K562 (cell line): Measurements from ENCODE around the gene PPP1R14B. TPM values are rescaled to one million over a fixed set of nuclear protein-coding genes. Genes with fewer than 3 reads are reported as not detected.

Experiments used
- CREB1 ChIP-seq, 2 experiments: sonication (generic) in 1 of 2; formaldehyde crosslinking in 1 of 2; IDR thresholded peaks; 2 replicates each; pipeline versions ENCODE4 v1.6.1 to v1.8.0; 2012 to 2022; ENCODE audit warnings: inconsistent platforms in 1 of 2, mild to moderate bottlenecking in 1 of 2, missing genetic modification reagents in 1 of 2, moderate library complexity in 1 of 2
- GATAD2B ChIP-seq: fragments of 450-650 bp; IDR thresholded peaks from 2 replicates; pipeline ENCODE4 v1.6.1; 2017; ENCODE audit warnings: mild to moderate bottlenecking, borderline replicate concordance
- GTF2F1 ChIP-seq: IDR thresholded peaks from 2 replicates; pipeline ENCODE4 v1.6.1; 2011; ENCODE audit warnings: low read depth, low read length, improper control_type of control experiment
- HNRNPK ChIP-seq: fragments of 200-400 bp; formaldehyde crosslinking; IDR thresholded peaks from one replicate; pipeline ENCODE4 v1.6.1; 2018; ENCODE audit warnings: mild to moderate bottlenecking, low read depth, low read length; ENCODE audit not compliant: poor library complexity, severe bottlenecking
- MEF2A ChIP-seq: IDR thresholded peaks from 2 replicates; pipeline ENCODE4 v1.6.1; 2011; ENCODE audit warnings: low read depth, mild to moderate bottlenecking, low read length, moderate library complexity; ENCODE audit not compliant: control insufficient read depth
- TCF7L2 ChIP-seq: fragments of 150-350 bp; IDR thresholded peaks from 2 replicates; pipeline ENCODE4 v1.6.1; 2016; ENCODE audit warnings: low read depth, mild to moderate bottlenecking, low read length, moderate library complexity
- ZNF121 ChIP-seq: sonication (generic); formaldehyde crosslinking; conservative IDR thresholded peaks from 2 replicates; pipeline ENCODE4 v1.8.0; 2022; ENCODE audit warnings: missing genetic modification reagents
- polyA plus RNA-seq, 8 experiments: library from polyadenylated mRNA; depleted of rRNA in 4 of 8; stranded (reverse) in 5 of 8; unstranded in 3 of 8; fragments of >200 nt; fragmentation: Nextera tagmentation in 2 of 8; fragmentation: Illumina TruSeq in 1 of 8; extraction: Ambion mirVana in 2 of 8; extraction: Trizol in 1 of 8; gene quantifications; 2 replicates each; pipeline versions ENCODE4 v1.2.1 to v1.2.3, GENCODE V29; 2011 to 2014; ENCODE audit warnings: inconsistent platforms in 1 of 8, missing spikeins in 1 of 8
- total RNA-seq, 7 experiments: library from RNA; depleted of rRNA in 6 of 7; stranded (reverse); fragments of >200 nt in 6 of 7; fragmentation: Illumina TruSeq in 2 of 7; extraction: Trizol in 2 of 7; gene quantifications; 2 replicates each; pipeline versions ENCODE4 v1.2.1 to v1.2.3, GENCODE V29; 2011 to 2021; ENCODE audit warnings: low replicate concordance in 1 of 7
- TF ChIP-seq, protein P1 (sequence below): IDR thresholded peaks from 2 replicates; pipeline ENCODE4 v1.6.1; 2016; ENCODE audit warnings: missing genetic modification characterization, missing compliant biosample characterization
- TF ChIP-seq, protein P2 (sequence below), 3 experiments: IDR thresholded peaks in 2 of 3; conservative IDR thresholded peaks in 1 of 3; 2 replicates each; pipeline ENCODE4 v1.5.1; 2011 to 2012; ENCODE audit warnings: low read length in 3 of 3, mild to moderate bottlenecking in 3 of 3, control low read depth in 2 of 3, improper control_type of control experiment in 1 of 3, inconsistent platforms in 1 of 3, low read depth in 1 of 3, mixed read lengths in 1 of 3, moderate library complexity in 1 of 3; ENCODE audit not compliant: insufficient read depth in 2 of 3
- TF ChIP-seq, protein P3 (sequence below): sonication (generic); formaldehyde crosslinking; IDR thresholded peaks from 2 replicates; pipeline ENCODE4 v1.8.0; 2022; ENCODE audit warnings: missing genetic modification reagents, mild to moderate bottlenecking, borderline replicate concordance
- TF ChIP-seq, protein P4 (sequence below): fragments of 250-450 bp; sonication (Bioruptor Pico); IDR thresholded peaks from 2 replicates; pipeline ENCODE4 v1.5.0; 2022; ENCODE audit warnings: mild to moderate bottlenecking
- TF ChIP-seq, protein P5 (sequence below), 2 experiments: fragments of 200-800 bp in 1 of 2; sonication (Bioruptor generic) in 1 of 2; sonication (generic) in 1 of 2; formaldehyde crosslinking in 1 of 2; IDR thresholded peaks in 1 of 2; conservative IDR thresholded peaks in 1 of 2; 2 replicates each; pipeline versions ENCODE4 v1.5.0 to v1.6.1; 2016 to 2020; ENCODE audit warnings: missing compliant biosample characterization in 1 of 2, missing genetic modification characterization in 1 of 2, missing genetic modification reagents in 1 of 2
- TF ChIP-seq, protein P6 (sequence below): fragments of 450-650 bp; IDR thresholded peaks from 2 replicates; pipeline ENCODE4 v1.7.1; 2018; ENCODE audit warnings: mild to moderate bottlenecking, low read depth; ENCODE audit not compliant: partially characterized antibody

The PPP1R14B gene
- total and polyA plus RNA-seq, 9 of the 15 experiments (the other 6 are each of a cell fraction or from before 2014, with no cell fraction given): 7.7 to 566 (median 212) TPM

DNA sequence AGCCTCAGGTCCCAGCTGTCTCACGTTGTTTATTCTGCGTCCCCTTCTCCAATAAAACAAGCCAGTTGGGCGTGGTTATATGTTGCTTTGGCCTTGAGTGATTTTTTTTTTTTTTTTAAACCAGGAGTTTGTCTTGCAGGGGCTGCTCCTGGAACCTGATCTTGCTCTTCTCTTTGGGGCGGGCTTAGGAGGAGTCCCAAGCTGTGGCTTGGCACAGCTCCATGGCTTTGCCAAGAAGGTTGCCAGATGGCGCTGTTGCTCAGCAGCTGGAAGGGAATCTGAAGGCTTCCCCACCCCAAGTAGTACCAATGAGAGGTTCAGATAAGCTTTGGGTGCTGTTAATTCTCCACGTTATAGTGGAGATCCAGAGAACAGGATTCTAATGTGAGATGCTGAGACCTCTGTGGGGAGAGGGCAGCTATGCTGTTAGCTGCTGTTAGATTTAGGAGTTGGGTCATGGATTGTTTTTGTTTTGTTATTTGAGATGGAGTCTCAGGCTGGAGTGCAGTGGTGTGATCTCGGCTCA is 42.2 kb downstream of the PPP1R14B start (continued):
- TF ChIP-seq, protein P1, sequence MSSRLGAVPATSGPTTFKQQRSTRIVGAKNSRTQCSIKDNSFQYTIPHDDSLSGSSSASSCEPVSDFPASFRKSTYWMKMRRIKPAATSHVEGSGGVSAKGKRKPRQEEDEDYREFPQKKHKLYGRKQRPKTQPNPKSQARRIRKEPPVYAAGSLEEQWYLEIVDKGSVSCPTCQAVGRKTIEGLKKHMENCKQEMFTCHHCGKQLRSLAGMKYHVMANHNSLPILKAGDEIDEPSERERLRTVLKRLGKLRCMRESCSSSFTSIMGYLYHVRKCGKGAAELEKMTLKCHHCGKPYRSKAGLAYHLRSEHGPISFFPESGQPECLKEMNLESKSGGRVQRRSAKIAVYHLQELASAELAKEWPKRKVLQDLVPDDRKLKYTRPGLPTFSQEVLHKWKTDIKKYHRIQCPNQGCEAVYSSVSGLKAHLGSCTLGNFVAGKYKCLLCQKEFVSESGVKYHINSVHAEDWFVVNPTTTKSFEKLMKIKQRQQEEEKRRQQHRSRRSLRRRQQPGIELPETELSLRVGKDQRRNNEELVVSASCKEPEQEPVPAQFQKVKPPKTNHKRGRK (tag): no peak
- TF ChIP-seq, protein P2, sequence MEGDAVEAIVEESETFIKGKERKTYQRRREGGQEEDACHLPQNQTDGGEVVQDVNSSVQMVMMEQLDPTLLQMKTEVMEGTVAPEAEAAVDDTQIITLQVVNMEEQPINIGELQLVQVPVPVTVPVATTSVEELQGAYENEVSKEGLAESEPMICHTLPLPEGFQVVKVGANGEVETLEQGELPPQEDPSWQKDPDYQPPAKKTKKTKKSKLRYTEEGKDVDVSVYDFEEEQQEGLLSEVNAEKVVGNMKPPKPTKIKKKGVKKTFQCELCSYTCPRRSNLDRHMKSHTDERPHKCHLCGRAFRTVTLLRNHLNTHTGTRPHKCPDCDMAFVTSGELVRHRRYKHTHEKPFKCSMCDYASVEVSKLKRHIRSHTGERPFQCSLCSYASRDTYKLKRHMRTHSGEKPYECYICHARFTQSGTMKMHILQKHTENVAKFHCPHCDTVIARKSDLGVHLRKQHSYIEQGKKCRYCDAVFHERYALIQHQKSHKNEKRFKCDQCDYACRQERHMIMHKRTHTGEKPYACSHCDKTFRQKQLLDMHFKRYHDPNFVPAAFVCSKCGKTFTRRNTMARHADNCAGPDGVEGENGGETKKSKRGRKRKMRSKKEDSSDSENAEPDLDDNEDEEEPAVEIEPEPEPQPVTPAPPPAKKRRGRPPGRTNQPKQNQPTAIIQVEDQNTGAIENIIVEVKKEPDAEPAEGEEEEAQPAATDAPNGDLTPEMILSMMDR (IDR thresholded peaks at IDR 0.05 in 2 of 3, conservative IDR thresholded peaks at IDR 0.05 in 1 of 3; ENCODE audit: insufficient read depth in 2 of 3, low read depth in 1 of 3, low read length in 3 of 3): peak; percentile 86 to 97 (median 95)
- TF ChIP-seq ZNF121 (no peak), TCF7L2 (no peak), GTF2F1 (no peak), CREB1 (IDR thresholded peaks at IDR 0.05) (0 out of 2 replicates have a peak, but pooled peaks have one; percentile 34), CREB1 (CRISPR knock-in tag; IDR thresholded peaks at IDR 0.05) (no peak), GATAD2B (no peak), HNRNPK (no peak), MEF2A (no peak)
- TF ChIP-seq, protein P3, sequence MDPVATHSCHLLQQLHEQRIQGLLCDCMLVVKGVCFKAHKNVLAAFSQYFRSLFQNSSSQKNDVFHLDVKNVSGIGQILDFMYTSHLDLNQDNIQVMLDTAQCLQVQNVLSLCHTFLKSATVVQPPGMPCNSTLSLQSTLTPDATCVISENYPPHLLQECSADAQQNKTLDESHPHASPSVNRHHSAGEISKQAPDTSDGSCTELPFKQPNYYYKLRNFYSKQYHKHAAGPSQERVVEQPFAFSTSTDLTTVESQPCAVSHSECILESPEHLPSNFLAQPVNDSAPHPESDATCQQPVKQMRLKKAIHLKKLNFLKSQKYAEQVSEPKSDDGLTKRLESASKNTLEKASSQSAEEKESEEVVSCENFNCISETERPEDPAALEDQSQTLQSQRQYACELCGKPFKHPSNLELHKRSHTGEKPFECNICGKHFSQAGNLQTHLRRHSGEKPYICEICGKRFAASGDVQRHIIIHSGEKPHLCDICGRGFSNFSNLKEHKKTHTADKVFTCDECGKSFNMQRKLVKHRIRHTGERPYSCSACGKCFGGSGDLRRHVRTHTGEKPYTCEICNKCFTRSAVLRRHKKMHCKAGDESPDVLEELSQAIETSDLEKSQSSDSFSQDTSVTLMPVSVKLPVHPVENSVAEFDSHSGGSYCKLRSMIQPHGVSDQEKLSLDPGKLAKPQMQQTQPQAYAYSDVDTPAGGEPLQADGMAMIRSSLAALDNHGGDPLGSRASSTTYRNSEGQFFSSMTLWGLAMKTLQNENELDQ (CRISPR knock-in tag): no peak
- TF ChIP-seq, protein P4, sequence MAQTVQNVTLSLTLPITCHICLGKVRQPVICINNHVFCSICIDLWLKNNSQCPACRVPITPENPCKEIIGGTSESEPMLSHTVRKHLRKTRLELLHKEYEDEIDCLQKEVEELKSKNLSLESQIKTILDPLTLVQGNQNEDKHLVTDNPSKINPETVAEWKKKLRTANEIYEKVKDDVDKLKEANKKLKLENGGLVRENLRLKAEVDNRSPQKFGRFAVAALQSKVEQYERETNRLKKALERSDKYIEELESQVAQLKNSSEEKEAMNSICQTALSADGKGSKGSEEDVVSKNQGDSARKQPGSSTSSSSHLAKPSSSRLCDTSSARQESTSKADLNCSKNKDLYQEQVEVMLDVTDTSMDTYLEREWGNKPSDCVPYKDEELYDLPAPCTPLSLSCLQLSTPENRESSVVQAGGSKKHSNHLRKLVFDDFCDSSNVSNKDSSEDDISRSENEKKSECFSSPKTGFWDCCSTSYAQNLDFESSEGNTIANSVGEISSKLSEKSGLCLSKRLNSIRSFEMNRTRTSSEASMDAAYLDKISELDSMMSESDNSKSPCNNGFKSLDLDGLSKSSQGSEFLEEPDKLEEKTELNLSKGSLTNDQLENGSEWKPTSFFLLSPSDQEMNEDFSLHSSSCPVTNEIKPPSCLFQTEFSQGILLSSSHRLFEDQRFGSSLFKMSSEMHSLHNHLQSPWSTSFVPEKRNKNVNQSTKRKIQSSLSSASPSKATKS: no peak
- TF ChIP-seq, protein P5, sequence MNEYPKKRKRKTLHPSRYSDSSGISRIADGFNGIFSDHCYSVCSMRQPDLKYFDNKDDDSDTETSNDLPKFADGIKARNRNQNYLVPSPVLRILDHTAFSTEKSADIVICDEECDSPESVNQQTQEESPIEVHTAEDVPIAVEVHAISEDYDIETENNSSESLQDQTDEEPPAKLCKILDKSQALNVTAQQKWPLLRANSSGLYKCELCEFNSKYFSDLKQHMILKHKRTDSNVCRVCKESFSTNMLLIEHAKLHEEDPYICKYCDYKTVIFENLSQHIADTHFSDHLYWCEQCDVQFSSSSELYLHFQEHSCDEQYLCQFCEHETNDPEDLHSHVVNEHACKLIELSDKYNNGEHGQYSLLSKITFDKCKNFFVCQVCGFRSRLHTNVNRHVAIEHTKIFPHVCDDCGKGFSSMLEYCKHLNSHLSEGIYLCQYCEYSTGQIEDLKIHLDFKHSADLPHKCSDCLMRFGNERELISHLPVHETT (CRISPR knock-in tag; conservative IDR thresholded peaks at IDR 0.05 in 1 of 2, IDR thresholded peaks at IDR 0.05 in 1 of 2): no peak
- TF ChIP-seq, protein P6, sequence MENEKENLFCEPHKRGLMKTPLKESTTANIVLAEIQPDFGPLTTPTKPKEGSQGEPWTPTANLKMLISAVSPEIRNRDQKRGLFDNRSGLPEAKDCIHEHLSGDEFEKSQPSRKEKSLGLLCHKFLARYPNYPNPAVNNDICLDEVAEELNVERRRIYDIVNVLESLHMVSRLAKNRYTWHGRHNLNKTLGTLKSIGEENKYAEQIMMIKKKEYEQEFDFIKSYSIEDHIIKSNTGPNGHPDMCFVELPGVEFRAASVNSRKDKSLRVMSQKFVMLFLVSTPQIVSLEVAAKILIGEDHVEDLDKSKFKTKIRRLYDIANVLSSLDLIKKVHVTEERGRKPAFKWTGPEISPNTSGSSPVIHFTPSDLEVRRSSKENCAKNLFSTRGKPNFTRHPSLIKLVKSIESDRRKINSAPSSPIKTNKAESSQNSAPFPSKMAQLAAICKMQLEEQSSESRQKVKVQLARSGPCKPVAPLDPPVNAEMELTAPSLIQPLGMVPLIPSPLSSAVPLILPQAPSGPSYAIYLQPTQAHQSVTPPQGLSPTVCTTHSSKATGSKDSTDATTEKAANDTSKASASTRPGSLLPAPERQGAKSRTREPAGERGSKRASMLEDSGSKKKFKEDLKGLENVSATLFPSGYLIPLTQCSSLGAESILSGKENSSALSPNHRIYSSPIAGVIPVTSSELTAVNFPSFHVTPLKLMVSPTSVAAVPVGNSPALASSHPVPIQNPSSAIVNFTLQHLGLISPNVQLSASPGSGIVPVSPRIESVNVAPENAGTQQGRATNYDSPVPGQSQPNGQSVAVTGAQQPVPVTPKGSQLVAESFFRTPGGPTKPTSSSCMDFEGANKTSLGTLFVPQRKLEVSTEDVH: peak; percentile 36
